ENCODE measurements around the gene SPRR4.

The SPRR4 gene

DNA sequence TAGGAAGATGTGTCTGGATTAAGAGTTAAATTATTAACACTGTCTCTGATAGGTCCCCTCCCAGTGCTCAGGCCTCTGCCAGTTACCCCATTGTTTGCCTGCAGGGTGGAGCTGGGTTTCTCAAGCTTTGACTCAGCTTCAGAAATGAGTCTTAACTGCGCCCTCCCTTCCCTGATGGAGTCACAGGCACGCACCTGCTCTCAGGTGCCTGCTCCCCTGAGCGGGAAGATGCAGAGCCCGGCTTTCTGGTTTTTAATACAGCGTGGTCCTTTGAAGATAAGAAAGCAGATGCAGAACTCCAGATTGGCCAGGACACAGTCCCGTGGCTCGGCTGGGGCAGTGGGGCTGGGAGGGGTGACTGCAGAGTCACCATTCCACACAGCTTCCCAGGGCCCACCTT, 3.2 kb upstream of the SPRR4 start:
- DNase-seq (ENCODE audit: low read depth) = no peak
- TF ChIP-seq, protein P1, sequence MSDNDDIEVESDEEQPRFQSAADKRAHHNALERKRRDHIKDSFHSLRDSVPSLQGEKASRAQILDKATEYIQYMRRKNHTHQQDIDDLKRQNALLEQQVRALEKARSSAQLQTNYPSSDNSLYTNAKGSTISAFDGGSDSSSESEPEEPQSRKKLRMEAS (IDR thresholded peaks at IDR 0.05; ENCODE audit: low read depth, low read length) = no peak
- TF ChIP-seq CTCF (IDR thresholded peaks at IDR 0.05; ENCODE audit: low read depth, low read length) (no peak), POLR2A (IDR thresholded peaks at IDR 0.05; ENCODE audit: extremely low read depth, insufficient read length) (no peak), MYC (IDR thresholded peaks at IDR 0.05; ENCODE audit: low read depth, low read length) (no peak)
- H3K4me3 ChIP-seq (ENCODE audit: low read depth, low read length) = no peak overlapping the region

DNA sequence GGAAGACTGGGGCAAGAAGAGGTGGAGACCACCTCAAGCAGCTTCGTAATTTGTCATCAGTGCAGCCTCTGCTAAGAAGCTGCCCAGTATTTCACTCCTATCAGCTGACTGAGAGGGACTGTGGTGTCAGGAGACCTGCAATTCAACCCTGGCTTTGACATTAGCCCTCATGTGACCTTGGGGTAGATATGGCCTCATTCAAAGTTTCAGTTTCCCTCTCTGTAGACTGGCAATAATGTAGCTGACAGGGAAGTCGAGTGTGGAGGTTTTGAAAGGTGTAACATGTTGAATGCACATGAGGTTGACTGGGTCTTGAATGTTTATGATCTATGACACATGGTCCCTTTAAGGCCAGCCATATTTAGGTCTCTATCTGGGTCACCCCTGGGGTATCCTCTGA, 2.2 kb upstream of the SPRR4 start:
- DNase-seq (ENCODE audit: low read depth) = no peak
- no peak overlapping the region for H3K4me3 ChIP-seq (ENCODE audit: low read depth, low read length)
- no peak for TF ChIP-seq CTCF (IDR thresholded peaks at IDR 0.05; ENCODE audit: low read depth, low read length)
- TF ChIP-seq MYC (IDR thresholded peaks at IDR 0.05; ENCODE audit: low read depth, low read length) = no peak
- TF ChIP-seq POLR2A (IDR thresholded peaks at IDR 0.05; ENCODE audit: extremely low read depth, insufficient read length) = no peak
- TF ChIP-seq, protein P1 (IDR thresholded peaks at IDR 0.05; ENCODE audit: low read depth, low read length) = no peak

GRCh38 chr1:152969036-152969435, 1.4 kb upstream of the SPRR4 start:
- TF ChIP-seq POLR2A (IDR thresholded peaks at IDR 0.05; ENCODE audit: extremely low read depth, insufficient read length) (no peak), MYC (IDR thresholded peaks at IDR 0.05; ENCODE audit: low read depth, low read length) (no peak), CTCF (IDR thresholded peaks at IDR 0.05; ENCODE audit: low read depth, low read length) (no peak)
- TF ChIP-seq, protein P1 (IDR thresholded peaks at IDR 0.05; ENCODE audit: low read depth, low read length) = no peak
- no peak overlapping the region for H3K4me3 ChIP-seq (ENCODE audit: low read depth, low read length)
- no peak for DNase-seq (ENCODE audit: low read depth)

DNA sequence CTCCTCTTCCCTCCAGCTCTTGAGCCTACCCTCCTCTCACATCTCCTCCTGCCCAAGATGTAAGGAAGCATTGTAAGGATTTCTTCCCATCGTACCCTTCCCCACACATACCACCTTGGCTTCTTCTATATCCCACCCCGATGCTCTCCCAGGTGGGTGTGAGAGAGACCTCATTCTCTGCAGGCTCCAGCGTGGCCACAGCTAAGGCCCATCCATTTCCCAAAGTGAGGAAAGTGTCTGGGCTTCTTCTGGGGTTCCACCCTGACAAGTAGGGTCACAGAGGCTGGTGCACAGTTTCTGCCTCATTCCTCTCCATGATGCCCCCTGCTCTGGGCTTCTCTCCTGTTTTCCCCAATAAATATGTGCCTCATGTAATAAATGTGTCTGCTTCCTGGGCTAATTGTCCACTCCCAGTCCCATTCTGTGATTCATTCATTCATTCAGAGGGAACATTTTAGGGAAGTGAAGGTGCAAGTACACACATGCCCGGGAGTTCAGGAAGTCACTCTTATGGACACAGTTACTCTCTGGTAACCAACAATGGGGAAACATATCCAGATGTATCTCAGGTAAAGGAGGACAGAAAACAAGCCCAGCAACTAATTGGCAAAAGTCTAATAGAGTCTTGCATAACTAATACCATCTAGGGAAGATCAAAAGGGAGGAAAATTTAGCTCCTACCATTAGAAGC, 1.9 kb downstream of the SPRR4 start:
- no peak for DNase-seq (ENCODE audit: low read depth)
- H3K4me3 ChIP-seq (ENCODE audit: low read depth, low read length) = no peak overlapping the region
- TF ChIP-seq CTCF (IDR thresholded peaks at IDR 0.05; ENCODE audit: low read depth, low read length) = no peak
- TF ChIP-seq, protein P1 (IDR thresholded peaks at IDR 0.05; ENCODE audit: low read depth, low read length) = no peak
- no peak for TF ChIP-seq POLR2A (IDR thresholded peaks at IDR 0.05; ENCODE audit: extremely low read depth, insufficient read length)
- no peak for TF ChIP-seq MYC (IDR thresholded peaks at IDR 0.05; ENCODE audit: low read depth, low read length)

DNA sequence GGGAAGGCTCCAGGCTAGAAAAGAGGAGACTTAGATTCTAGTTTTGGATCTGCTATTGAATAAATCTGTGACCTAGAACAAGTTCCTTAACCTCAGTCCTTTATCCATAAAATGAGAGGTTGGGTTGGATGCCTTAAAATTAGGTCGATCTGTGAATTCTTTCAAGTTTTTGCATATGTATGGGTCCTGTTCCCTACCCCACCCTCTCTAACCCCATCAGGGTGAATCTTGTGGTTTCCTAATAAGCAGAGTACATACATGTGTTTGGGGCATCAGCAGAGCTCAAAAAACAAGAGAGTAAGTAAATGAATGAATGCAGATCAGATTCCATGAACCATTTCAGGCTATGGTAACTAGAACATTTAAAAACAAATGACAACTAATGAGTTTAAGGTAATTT, 6.2 kb downstream of the SPRR4 start:
- H3K4me3 ChIP-seq (ENCODE audit: low read depth, low read length) = no peak overlapping the region
- no peak for TF ChIP-seq POLR2A (IDR thresholded peaks at IDR 0.05; ENCODE audit: extremely low read depth, insufficient read length)
- TF ChIP-seq MYC (IDR thresholded peaks at IDR 0.05; ENCODE audit: low read depth, low read length) = no peak
- TF ChIP-seq, protein P1 (IDR thresholded peaks at IDR 0.05; ENCODE audit: low read depth, low read length) = no peak
- TF ChIP-seq CTCF (IDR thresholded peaks at IDR 0.05; ENCODE audit: low read depth, low read length) = no peak
- no peak for DNase-seq (ENCODE audit: low read depth)

Measured in NB4 (cell line).